ENCODE results near the gene SSPN. TPM values are rescaled to one million over a fixed set of nuclear protein-coding genes. Genes with fewer than 3 reads are reported as not detected.

The SSPN gene
- total and polyA plus RNA-seq, 9 of the 15 experiments (the other 6 are each of a cell fraction or from before 2014, with no cell fraction given) = 0.40 TPM; not detected in 8

GRCh38 chr12:26172013-26172412 lies 23.4 kb upstream of the SSPN start:
- TF ChIP-seq XRCC3 (IDR thresholded peaks at IDR 0.05) (no peak), ZNF77 (CRISPR knock-in tag; IDR thresholded peaks at IDR 0.05) (no peak), ZNF316 (IDR thresholded peaks at IDR 0.05) (peak; percentile 76), MAFF (IDR thresholded peaks at IDR 0.05; ENCODE audit: low read length) (peak; percentile 44), C11orf30 (IDR thresholded peaks at IDR 0.05; ENCODE audit: low read depth) (peak; percentile 60; the same call in 1 of the 2 replicates), MAFG (tag; conservative IDR thresholded peaks at IDR 0.05) (peak; percentile 62), MAFK (IDR thresholded peaks at IDR 0.05; ENCODE audit: low read length) (peak; percentile 42), POLR2A (conservative IDR thresholded peaks at IDR 0.05) (no peak)
- intact Hi-C loops (cut with micrococcal nuclease) (no loop called here), in situ Hi-C loops (cut with MboI) (no loop called here)
- DNase-seq (ENCODE audit: extremely low read depth in 1 of 4, low spot score in 3 of 4) (no peak), ATAC-seq (no peak), FAIRE-seq (no peak)
- Histone ChIP-seq H3K9me3 (replicated peaks; ENCODE audit: control insufficient read depth, insufficient read depth, low read depth, low read length) (no peaks in the 10 kb centered on the region), H3K9me1 (ENCODE audit: control insufficient read depth, insufficient read depth, low read length) (no peaks in the 10 kb centered on the region), H3K4me3 (no peak overlapping the region), H4K20me1 (replicated peaks; ENCODE audit: control insufficient read depth, insufficient read depth, low read length) (no peaks in the 10 kb centered on the region), H3K27me3 (ENCODE audit: control insufficient read depth in 2 of 2, insufficient read depth in 2 of 2, low read length in 2 of 2) (no peaks in the 10 kb centered on the region; a peak in 2 of 5 replicates), H3K36me3 (ENCODE audit: control insufficient read depth, insufficient read depth, low read length) (no peaks in the 10 kb centered on the region), H3K27ac (ENCODE audit: extremely low read depth, low read depth, low read length) (no peak overlapping the region), H3K79me2 (ENCODE audit: control insufficient read depth, insufficient read depth, low read length) (no peaks in the 10 kb centered on the region), H3K9ac (ENCODE audit: insufficient read depth in 1 of 2, low read depth in 2 of 2, low read length in 2 of 2) (no peak overlapping the region), H3K4me2 (ENCODE audit: insufficient read depth, low read length) (no peak overlapping the region), H2AFZ (ENCODE audit: low read depth, low read length) (no peak overlapping the region), H3K4me1 (replicated peaks in 1 of 2; ENCODE audit: control insufficient read depth in 2 of 2, insufficient read depth in 2 of 2, low read length in 2 of 2) (no peaks in the 10 kb centered on the region)
- ChIA-PET CTCF (ENCODE audit: low intra/inter-chr PET ratio) (no interaction called here), POLR2A (no interaction called here)
- BruUV-seq (replicated peaks) = no TSS peak
- 6% methylated on average over 4 of the region's 4 CpGs for WGBS (ENCODE audit: insufficient coverage, low coverage, missing lambda C conversion rate)

- intact Hi-C loops (cut with micrococcal nuclease) = no loop called here
- Histone ChIP-seq H3K4me2 (ENCODE audit: insufficient read depth, low read length) (no peak overlapping the region), H3K9ac (ENCODE audit: insufficient read depth in 1 of 2, low read depth in 2 of 2, low read length in 2 of 2) (no peak overlapping the region), H3K4me1 (replicated peaks in 1 of 2; ENCODE audit: control insufficient read depth in 2 of 2, insufficient read depth in 2 of 2, low read length in 2 of 2) (no peaks in the 10 kb centered on the region), H3K9me1 (ENCODE audit: control insufficient read depth, insufficient read depth, low read length) (no peaks in the 10 kb centered on the region), H3K9me3 (replicated peaks; ENCODE audit: control insufficient read depth, insufficient read depth, low read depth, low read length) (no peaks in the 10 kb centered on the region), H3K36me3 (ENCODE audit: control insufficient read depth, insufficient read depth, low read length) (no peaks in the 10 kb centered on the region), H3K27ac (ENCODE audit: extremely low read depth, low read depth, low read length) (no peak overlapping the region), H3K27me3 (ENCODE audit: control insufficient read depth in 2 of 2, insufficient read depth in 2 of 2, low read length in 2 of 2) (peaks cover 0 to 3% of the 10 kb centered on the region in 2 experiments; a peak in 2 of 5 replicates), H3K4me3 (no peak overlapping the region), H4K20me1 (replicated peaks; ENCODE audit: control insufficient read depth, insufficient read depth, low read length) (no peaks in the 10 kb centered on the region), H3K79me2 (ENCODE audit: control insufficient read depth, insufficient read depth, low read length) (no peaks in the 10 kb centered on the region), H2AFZ (ENCODE audit: low read depth, low read length) (no peak overlapping the region)
- POLR2A ChIA-PET = no interaction called here
- FAIRE-seq = no peak
- BruUV-seq (replicated peaks) = no TSS peak
- 6% methylated on average over 4 of the region's 7 CpGs for WGBS (ENCODE audit: insufficient coverage, low coverage, missing lambda C conversion rate)
- no peak for ATAC-seq
- in situ Hi-C loops (cut with MboI) = no loop called here
- CTCF ChIA-PET (ENCODE audit: low intra/inter-chr PET ratio) = no interaction called here
- DNase-seq (ENCODE audit: extremely low read depth in 1 of 4, low spot score in 3 of 4) = no peak
- TF ChIP-seq ZBED1 (IDR thresholded peaks at IDR 0.05) (no peak), MLLT1 (IDR thresholded peaks at IDR 0.05) (no peak), ILK (tag; IDR thresholded peaks at IDR 0.05; ENCODE audit: borderline replicate concordance, low read depth) (no peak), ARHGAP35 (IDR thresholded peaks at IDR 0.05; ENCODE audit: partially characterized antibody) (no peak), CBX1 (IDR thresholded peaks at IDR 0.05; ENCODE audit: low read depth) (no peak), ZNF785 (CRISPR knock-in tag; IDR thresholded peaks at IDR 0.05) (no peak), ZNF431 (CRISPR knock-in tag; IDR thresholded peaks at IDR 0.05) (no peak)
Measured at GRCh38 chr12:26172539-26172938, 22.8 kb upstream of the SSPN start.

Measured in K562 (cell line).